Duodenal mucosa (tissue), 2 donors: ENCODE results near the gene GAD2.
A peak's percentile ranks its signal among the peaks of the same experiment; 100 is the strongest.

ENCODE experiments used
- H3K27ac ChIP-seq: one replicate; pipeline ENCODE4 v1.7.0; 2013; ENCODE audit warnings: low read depth, low read length
- H3K27me3 ChIP-seq, 2 donors: one replicate each; pipeline ENCODE4 v1.7.0; 2013; ENCODE audit warnings: low read length in 2 of 2, control low read depth in 1 of 2; ENCODE audit not compliant: insufficient read depth in 2 of 2, control insufficient read depth in 1 of 2
- H3K36me3 ChIP-seq, 2 donors: one replicate each; pipeline ENCODE4 v1.7.0; 2013; ENCODE audit warnings: low read length in 2 of 2, control low read depth in 1 of 2; ENCODE audit not compliant: insufficient read depth in 2 of 2, control insufficient read depth in 1 of 2
- H3K4me1 ChIP-seq, 2 donors: one replicate each; pipeline ENCODE4 v1.7.0; 2013; ENCODE audit warnings: low read length in 2 of 2, control low read depth in 1 of 2; ENCODE audit not compliant: insufficient read depth in 2 of 2, control insufficient read depth in 1 of 2
- H3K4me3 ChIP-seq, 2 donors: one replicate each; pipeline ENCODE4 v1.7.0; 2013; ENCODE audit warnings: low read length in 2 of 2, low read depth in 1 of 2
- H3K9ac ChIP-seq, 2 donors: one replicate each; pipeline ENCODE4 v1.7.0; 2013; ENCODE audit warnings: low read length in 2 of 2, low read depth in 1 of 2
- H3K9me3 ChIP-seq, 2 donors: one replicate each; pipeline ENCODE4 v1.7.0; 2013; ENCODE audit warnings: low read length in 2 of 2, control low read depth in 1 of 2; ENCODE audit not compliant: control insufficient read depth in 1 of 2

GAD2 gene

GRCh38 chr10:26211781-26212444 lies 4.7 kb upstream of the GAD2 start:
- Histone ChIP-seq H3K27ac (no peak overlapping the region), H3K4me3 (no peak overlapping the region), H3K9me3 (no peaks in the 10 kb centered on the region), H3K36me3 (no peaks in the 10 kb centered on the region), H3K4me1 (no peaks in the 10 kb centered on the region), H3K27me3 (peaks cover 47 to 55% of the 10 kb centered on the region in 2 donors), H3K9ac (no peak overlapping the region)

- Histone ChIP-seq H3K9me3 (no peaks in the 10 kb centered on the region), H3K9ac (no peak overlapping the region), H3K27ac (no peak overlapping the region), H3K27me3 (peaks cover 53 to 61% of the 10 kb centered on the region in 2 donors), H3K4me1 (no peaks in the 10 kb centered on the region), H3K4me3 (no peak overlapping the region), H3K36me3 (no peaks in the 10 kb centered on the region)
These were observed 4.1 kb upstream of the GAD2 start for GRCh38 chr10:26212511-26212910.

DNA sequence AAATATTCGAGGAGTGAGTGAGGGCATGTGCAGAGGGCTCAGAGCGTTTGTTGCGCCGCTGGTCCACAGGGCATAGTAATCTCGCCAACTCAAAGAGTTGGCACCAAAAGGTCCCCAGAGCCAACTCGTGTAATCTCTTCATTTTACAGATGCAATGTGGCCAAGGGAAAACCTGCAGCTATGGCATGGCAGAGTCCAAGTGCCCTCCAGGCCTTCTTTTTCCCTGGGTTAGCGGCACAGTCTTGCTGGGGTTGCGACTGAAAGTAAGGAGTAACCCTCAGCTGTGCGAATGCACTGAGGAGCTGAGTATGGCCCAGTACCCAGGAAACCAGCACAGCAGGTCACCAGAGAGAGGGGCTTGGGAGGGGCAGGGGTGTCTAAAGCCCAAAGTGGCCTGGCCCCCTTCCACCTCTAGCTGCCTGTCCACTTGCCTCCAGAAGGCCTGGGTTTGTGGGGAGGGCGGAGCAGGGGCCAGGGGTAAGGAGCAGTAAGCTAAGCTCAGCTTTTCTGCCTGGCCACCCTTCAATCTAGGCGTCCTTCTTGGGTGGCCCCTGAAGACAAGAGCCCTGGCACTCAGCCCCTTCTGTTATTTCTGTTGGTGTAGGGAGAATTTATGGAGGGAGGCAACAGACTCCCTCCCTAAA lies 3.3 kb upstream of the GAD2 start:
- no peak overlapping the region for H3K27ac ChIP-seq
- no peaks in the 10 kb centered on the region for H3K36me3 ChIP-seq
- H3K27me3 ChIP-seq, result peaks cover 60 to 69% of the 10 kb centered on the region in 2 donors
- no peaks in the 10 kb centered on the region for H3K9me3 ChIP-seq
- no peak overlapping the region for H3K9ac ChIP-seq
- no peak overlapping the region for H3K4me3 ChIP-seq
- H3K4me1 ChIP-seq, result no peaks in the 10 kb centered on the region

DNA sequence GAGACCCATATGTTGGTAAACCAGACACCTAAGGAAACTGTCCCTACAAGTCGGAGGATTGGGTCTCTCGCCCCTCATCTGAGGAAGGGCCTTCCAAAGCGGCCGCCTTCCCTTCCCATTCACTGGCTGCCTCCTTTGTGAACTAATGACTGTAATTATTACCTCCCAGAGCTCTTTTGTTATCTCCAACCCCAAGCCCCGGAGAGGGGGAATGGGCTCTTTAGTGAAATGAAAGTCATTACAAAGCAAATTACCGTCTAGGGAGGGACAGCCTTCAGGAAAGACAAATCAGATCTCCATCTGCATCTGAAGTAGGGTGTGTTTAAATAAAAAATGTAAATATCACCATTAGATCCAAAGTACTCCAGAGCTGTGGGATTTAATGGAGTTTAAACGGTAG lies 2.6 kb upstream of the GAD2 start:
- H3K4me3 ChIP-seq, result no peak overlapping the region
- H3K9me3 ChIP-seq, result no peaks in the 10 kb centered on the region
- H3K4me1 ChIP-seq, result no peaks in the 10 kb centered on the region
- no peak overlapping the region for H3K9ac ChIP-seq
- no peaks in the 10 kb centered on the region for H3K36me3 ChIP-seq
- peaks cover 66 to 76% of the 10 kb centered on the region in 2 donors for H3K27me3 ChIP-seq
- no peak overlapping the region for H3K27ac ChIP-seq

DNA sequence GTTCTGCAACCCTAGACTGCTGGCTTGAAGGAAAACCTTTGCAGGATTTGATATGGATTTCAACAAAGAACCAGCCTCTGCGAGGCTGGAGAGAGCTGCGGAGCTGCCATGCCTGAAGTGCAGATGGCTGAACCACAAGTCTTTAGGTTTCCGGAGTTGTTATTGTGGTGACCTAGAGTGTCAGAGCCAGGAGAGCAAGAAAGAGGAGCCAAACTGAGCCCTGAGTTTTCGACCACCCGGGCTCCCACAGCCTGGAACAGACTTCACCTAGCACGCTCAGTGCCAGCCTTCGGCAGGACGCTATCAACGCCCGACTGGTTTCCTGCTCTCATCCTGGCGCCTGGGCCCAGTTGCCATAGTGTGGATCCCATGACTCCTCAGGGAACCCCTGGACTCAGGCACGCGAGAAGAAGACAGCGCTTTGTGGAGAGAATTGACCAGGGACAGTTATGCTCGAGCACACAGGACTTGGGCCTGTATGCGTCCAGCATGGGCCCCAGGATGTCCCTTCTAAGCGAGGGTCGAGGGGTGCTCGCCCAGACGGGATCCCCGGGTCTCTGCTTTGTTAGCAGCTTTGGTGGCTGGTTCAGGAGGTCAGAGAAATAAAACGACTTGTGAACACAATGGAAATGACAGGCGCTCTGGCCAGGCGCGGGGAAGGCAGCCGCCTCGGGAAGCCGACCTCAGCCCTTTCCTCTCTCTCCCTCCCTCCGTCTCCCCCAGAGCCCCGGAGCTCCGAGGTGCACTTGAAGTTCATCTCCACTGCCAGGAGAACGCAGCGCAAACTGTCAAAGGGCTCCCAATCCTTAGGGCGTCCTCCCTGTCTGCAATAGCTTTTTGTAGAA lies 1.8 kb upstream of the GAD2 start:
- H3K9ac ChIP-seq, result no peak overlapping the region
- no peak overlapping the region for H3K27ac ChIP-seq
- H3K4me1 ChIP-seq, result no peaks in the 10 kb centered on the region
- H3K4me3 ChIP-seq, result no peak overlapping the region
- no peaks in the 10 kb centered on the region for H3K9me3 ChIP-seq
- H3K36me3 ChIP-seq, result no peaks in the 10 kb centered on the region
- H3K27me3 ChIP-seq, result peaks cover 68 to 83% of the 10 kb centered on the region in 2 donors

GRCh38 chr10:26215396-26215934 lies 1.1 kb upstream of the GAD2 start:
- Histone ChIP-seq H3K4me3 (peak overlapping the region in 1 of 2 donors; percentile 5), H3K9me3 (no peaks in the 10 kb centered on the region), H3K36me3 (no peaks in the 10 kb centered on the region), H3K4me1 (no peaks in the 10 kb centered on the region), H3K27me3 (peaks cover 70 to 89% of the 10 kb centered on the region in 2 donors), H3K27ac (no peak overlapping the region), H3K9ac (no peak overlapping the region)

- no peak overlapping the region for H3K27ac ChIP-seq
- H3K4me3 ChIP-seq, result peak overlapping the region in 1 of 2 donors; percentile 5
- H3K9me3 ChIP-seq, result no peaks in the 10 kb centered on the region
- no peaks in the 10 kb centered on the region for H3K36me3 ChIP-seq
- H3K27me3 ChIP-seq, result peaks cover 70 to 94% of the 10 kb centered on the region in 2 donors
- no peaks in the 10 kb centered on the region for H3K4me1 ChIP-seq
- no peak overlapping the region for H3K9ac ChIP-seq
These were observed 514 bp upstream of the GAD2 start for GRCh38 chr10:26215935-26216584.

GRCh38 chr10:26217396-26218086 lies 967 bp downstream of the GAD2 start:
- Histone ChIP-seq H3K9ac (no peak overlapping the region), H3K36me3 (no peaks in the 10 kb centered on the region), H3K4me3 (no peak overlapping the region), H3K9me3 (no peaks in the 10 kb centered on the region), H3K27me3 (peaks cover 68 to 97% of the 10 kb centered on the region in 2 donors), H3K4me1 (no peaks in the 10 kb centered on the region), H3K27ac (no peak overlapping the region)

GRCh38 chr10:26219676-26220075 lies 3.1 kb downstream of the GAD2 start:
- peaks cover 55 to 79% of the 10 kb centered on the region in 2 donors for H3K27me3 ChIP-seq
- no peak overlapping the region for H3K4me3 ChIP-seq
- no peak overlapping the region for H3K27ac ChIP-seq
- no peaks in the 10 kb centered on the region for H3K9me3 ChIP-seq
- H3K36me3 ChIP-seq, result no peaks in the 10 kb centered on the region
- no peak overlapping the region for H3K9ac ChIP-seq
- H3K4me1 ChIP-seq, result no peaks in the 10 kb centered on the region
